Measurements from ENCODE around the gene HYAL1.

DNA sequence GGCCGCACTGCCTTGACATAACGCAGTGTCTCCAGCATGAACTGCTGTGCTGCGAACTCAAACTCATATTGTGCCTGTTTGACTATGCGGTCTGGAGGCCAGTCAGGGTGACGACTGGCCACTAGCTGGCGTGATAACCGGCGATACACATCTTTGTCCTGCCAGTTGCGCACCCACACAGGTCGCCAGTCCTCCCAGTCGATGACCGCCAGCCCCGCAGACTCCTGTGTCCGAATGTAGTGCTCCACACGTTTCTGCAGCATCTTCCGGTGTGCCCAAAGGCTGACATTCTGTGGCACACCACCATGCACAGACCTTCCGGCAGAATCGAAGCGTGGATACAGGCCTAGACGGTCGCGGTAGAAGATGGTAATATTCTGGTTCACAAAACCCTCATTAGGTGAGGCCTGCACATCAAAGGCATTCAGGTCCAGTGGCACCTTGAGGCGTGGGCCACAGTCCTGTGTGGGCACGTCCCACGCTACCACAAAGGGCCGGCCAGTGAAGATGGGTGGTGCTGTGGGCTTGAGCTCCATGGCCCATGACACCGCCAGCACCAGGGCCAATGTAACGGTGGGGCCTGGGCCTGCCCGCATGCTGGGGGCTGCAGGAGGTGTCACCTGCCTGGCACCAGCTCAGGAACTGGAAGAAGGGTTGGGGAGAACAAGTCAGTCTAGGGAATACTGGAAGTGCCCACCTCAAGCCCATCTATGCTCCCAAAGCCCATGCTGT, 16.7 kb upstream of the HYAL1 start:
- TF ChIP-seq, protein P1, sequence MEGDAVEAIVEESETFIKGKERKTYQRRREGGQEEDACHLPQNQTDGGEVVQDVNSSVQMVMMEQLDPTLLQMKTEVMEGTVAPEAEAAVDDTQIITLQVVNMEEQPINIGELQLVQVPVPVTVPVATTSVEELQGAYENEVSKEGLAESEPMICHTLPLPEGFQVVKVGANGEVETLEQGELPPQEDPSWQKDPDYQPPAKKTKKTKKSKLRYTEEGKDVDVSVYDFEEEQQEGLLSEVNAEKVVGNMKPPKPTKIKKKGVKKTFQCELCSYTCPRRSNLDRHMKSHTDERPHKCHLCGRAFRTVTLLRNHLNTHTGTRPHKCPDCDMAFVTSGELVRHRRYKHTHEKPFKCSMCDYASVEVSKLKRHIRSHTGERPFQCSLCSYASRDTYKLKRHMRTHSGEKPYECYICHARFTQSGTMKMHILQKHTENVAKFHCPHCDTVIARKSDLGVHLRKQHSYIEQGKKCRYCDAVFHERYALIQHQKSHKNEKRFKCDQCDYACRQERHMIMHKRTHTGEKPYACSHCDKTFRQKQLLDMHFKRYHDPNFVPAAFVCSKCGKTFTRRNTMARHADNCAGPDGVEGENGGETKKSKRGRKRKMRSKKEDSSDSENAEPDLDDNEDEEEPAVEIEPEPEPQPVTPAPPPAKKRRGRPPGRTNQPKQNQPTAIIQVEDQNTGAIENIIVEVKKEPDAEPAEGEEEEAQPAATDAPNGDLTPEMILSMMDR (IDR thresholded peaks at IDR 0.05): no peak; the same call in 1 of the 2 replicates
- TF ChIP-seq ZFX (IDR thresholded peaks at IDR 0.05; ENCODE audit: borderline replicate concordance): no peak

All from 22Rv1 (cell line).